ENCODE results near the gene SPATA6.

Gene SPATA6

DNA sequence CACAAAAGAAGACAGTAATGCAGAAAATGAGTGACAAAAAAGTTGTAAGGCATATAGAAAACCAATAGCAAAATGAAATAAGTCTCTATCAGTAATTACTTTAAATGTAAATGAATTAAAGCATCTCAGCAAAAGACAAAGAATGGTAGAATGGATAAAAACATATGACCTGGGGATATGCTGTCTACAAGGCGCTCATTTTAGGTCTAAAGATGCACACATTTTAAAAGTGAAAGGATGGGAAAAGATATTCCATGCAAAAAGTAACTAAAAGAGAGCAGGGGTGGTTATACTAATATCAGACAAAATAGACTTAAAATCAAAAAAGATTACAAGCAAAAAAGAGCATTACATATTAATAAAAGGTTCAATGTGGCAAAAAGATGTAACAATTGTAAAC lies 41.2 kb downstream of the SPATA6 start:
- Histone ChIP-seq H3K36me3 (ENCODE audit: control insufficient read depth, insufficient read depth, low read length) (no peaks in the 10 kb centered on the region), H3K4me3 (replicated peaks; ENCODE audit: low read depth, low read length) (no peak overlapping the region), H3K27me3 (replicated peaks; ENCODE audit: control insufficient read depth, insufficient read depth, low read length) (no peaks in the 10 kb centered on the region)
- no peak for DNase-seq (ENCODE audit: extremely low read depth, insufficient read length)
- TF ChIP-seq, protein P1, sequence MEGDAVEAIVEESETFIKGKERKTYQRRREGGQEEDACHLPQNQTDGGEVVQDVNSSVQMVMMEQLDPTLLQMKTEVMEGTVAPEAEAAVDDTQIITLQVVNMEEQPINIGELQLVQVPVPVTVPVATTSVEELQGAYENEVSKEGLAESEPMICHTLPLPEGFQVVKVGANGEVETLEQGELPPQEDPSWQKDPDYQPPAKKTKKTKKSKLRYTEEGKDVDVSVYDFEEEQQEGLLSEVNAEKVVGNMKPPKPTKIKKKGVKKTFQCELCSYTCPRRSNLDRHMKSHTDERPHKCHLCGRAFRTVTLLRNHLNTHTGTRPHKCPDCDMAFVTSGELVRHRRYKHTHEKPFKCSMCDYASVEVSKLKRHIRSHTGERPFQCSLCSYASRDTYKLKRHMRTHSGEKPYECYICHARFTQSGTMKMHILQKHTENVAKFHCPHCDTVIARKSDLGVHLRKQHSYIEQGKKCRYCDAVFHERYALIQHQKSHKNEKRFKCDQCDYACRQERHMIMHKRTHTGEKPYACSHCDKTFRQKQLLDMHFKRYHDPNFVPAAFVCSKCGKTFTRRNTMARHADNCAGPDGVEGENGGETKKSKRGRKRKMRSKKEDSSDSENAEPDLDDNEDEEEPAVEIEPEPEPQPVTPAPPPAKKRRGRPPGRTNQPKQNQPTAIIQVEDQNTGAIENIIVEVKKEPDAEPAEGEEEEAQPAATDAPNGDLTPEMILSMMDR (IDR thresholded peaks at IDR 0.05; ENCODE audit: insufficient read depth, low read length, poor library complexity, severe bottlenecking), result no peak

DNA sequence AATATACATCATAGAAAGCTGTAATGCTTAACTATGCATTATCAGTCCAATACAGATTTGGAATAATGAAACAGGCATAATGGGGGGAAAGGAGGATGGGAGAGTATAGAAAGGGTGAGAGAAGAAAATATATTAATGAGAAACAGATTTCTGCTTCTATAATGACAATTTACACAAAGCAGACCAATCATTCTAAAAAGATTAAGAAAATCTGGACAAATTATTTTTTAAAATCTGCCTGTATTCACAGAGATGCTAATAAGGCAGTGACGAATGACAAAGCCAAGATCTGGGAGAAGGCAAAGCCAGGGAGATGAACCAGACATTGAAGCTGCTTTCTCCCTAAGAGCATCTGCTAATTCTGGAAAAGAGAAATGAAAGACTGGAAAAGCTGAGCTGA lies 50.0 kb downstream of the SPATA6 start:
- TF ChIP-seq, protein P1 (IDR thresholded peaks at IDR 0.05; ENCODE audit: insufficient read depth, low read length, poor library complexity, severe bottlenecking), result no peak
- no peak for DNase-seq (ENCODE audit: extremely low read depth, insufficient read length)
- Histone ChIP-seq H3K27me3 (replicated peaks; ENCODE audit: control insufficient read depth, insufficient read depth, low read length) (no peaks in the 10 kb centered on the region), H3K36me3 (ENCODE audit: control insufficient read depth, insufficient read depth, low read length) (no peaks in the 10 kb centered on the region), H3K4me3 (replicated peaks; ENCODE audit: low read depth, low read length) (no peak overlapping the region)

DNA sequence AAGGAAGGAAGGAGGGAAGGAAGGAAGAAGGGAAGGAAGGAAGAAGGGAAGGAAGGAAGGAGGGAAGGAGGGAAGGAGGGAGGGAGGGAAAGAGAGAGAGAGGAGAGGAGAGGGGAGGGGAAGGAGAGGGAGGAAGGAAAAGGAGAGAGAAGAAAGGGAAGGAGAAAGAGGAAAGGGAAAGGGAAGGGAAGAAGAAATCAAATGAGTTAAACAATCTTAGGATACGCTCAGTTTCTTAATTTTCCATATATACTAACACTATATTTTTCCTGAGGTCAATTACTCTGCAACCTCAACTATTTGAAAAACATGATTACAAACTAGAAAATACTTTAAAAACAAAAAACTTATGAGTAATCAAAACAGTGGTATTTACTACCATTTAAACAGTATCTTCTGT lies 53.3 kb downstream of the SPATA6 start:
- Histone ChIP-seq H3K27me3 (replicated peaks; ENCODE audit: control insufficient read depth, insufficient read depth, low read length) (no peaks in the 10 kb centered on the region), H3K36me3 (ENCODE audit: control insufficient read depth, insufficient read depth, low read length) (no peaks in the 10 kb centered on the region), H3K4me3 (replicated peaks; ENCODE audit: low read depth, low read length) (no peak overlapping the region)
- TF ChIP-seq, protein P1 (IDR thresholded peaks at IDR 0.05; ENCODE audit: insufficient read depth, low read length, poor library complexity, severe bottlenecking), result no peak
- no peak for DNase-seq (ENCODE audit: extremely low read depth, insufficient read length)

DNA sequence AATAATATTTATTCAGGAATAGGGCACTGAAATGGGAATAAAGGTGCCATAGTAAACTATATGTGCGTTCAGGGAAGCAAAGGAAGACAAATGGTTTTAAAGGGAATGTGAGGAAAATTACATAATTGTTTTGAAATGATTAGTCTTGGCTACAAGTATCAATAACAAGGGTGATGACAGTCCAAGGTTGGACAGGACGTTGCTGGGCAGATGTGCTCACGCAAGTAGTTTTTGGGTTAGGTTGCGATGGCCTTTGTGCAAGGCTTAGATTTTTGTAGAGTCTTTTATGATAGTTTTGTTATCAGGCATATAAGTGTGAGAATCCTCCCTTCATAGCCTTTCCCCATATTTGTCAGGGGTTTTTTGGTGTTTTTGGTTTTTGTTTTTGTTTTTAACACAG lies 57.0 kb downstream of the SPATA6 start:
- no peaks in the 10 kb centered on the region for H3K36me3 ChIP-seq (ENCODE audit: control insufficient read depth, insufficient read depth, low read length)
- H3K4me3 ChIP-seq (replicated peaks; ENCODE audit: low read depth, low read length), result no peak overlapping the region
- no peaks in the 10 kb centered on the region for H3K27me3 ChIP-seq (replicated peaks; ENCODE audit: control insufficient read depth, insufficient read depth, low read length)
- DNase-seq (ENCODE audit: extremely low read depth, insufficient read length), result no peak
- TF ChIP-seq, protein P1 (IDR thresholded peaks at IDR 0.05; ENCODE audit: insufficient read depth, low read length, poor library complexity, severe bottlenecking), result no peak

DNA sequence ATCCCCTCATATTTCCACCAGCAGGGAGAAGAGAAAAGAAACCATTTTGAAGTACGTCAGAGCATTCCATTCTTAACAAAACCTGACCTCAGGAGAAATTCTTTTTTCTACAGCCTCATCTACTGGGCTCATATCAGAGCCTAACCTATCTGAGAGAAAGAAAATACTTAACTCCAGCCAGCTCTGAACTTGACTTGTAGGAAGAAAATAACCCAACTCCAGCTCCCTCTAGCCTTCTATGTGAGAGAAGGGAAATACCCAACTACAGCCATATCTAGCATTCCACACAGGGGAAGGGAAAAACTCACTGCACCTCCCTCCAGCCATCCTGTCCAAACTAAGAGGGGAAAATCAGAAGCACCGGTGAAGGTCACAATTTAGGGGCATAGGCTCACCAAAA lies 57.7 kb downstream of the SPATA6 start:
- Histone ChIP-seq H3K27me3 (replicated peaks; ENCODE audit: control insufficient read depth, insufficient read depth, low read length) (no peaks in the 10 kb centered on the region), H3K36me3 (ENCODE audit: control insufficient read depth, insufficient read depth, low read length) (no peaks in the 10 kb centered on the region), H3K4me3 (replicated peaks; ENCODE audit: low read depth, low read length) (no peak overlapping the region)
- no peak for DNase-seq (ENCODE audit: extremely low read depth, insufficient read length)
- TF ChIP-seq, protein P1 (IDR thresholded peaks at IDR 0.05; ENCODE audit: insufficient read depth, low read length, poor library complexity, severe bottlenecking), result no peak

DNA sequence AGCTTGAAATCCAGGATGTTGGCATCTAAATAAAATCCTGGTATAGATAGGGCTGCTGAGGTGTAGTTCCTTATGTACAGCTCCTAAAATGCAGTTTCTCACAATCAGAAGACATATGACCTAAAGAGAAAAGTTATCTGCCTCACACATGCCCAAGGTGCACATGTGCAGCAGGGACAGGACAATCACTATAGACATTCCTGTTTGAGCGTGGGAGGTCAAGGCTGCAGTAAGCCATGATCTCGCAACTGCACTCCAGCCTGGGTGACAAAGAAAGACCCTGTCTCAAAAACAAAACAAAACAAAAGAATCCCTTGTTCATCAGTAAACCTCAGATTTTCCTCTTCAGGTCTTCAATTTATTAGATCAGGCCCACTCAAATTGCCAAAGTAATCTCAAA lies 66.1 kb downstream of the SPATA6 start:
- TF ChIP-seq, protein P1 (IDR thresholded peaks at IDR 0.05; ENCODE audit: insufficient read depth, low read length, poor library complexity, severe bottlenecking), result no peak
- no peak for DNase-seq (ENCODE audit: extremely low read depth, insufficient read length)
- Histone ChIP-seq H3K27me3 (replicated peaks; ENCODE audit: control insufficient read depth, insufficient read depth, low read length) (no peaks in the 10 kb centered on the region), H3K4me3 (replicated peaks; ENCODE audit: low read depth, low read length) (no peak overlapping the region), H3K36me3 (ENCODE audit: control insufficient read depth, insufficient read depth, low read length) (no peaks in the 10 kb centered on the region)

Data from GM06990 (cell line).